Measurements from ENCODE around the gene RABIF.
"Not testable (repeated sequence)": the region's sequence is repeated elsewhere in the genome, so short reads cannot be mapped to it uniquely, and the experiment has no call there.

Gene RABIF

DNA sequence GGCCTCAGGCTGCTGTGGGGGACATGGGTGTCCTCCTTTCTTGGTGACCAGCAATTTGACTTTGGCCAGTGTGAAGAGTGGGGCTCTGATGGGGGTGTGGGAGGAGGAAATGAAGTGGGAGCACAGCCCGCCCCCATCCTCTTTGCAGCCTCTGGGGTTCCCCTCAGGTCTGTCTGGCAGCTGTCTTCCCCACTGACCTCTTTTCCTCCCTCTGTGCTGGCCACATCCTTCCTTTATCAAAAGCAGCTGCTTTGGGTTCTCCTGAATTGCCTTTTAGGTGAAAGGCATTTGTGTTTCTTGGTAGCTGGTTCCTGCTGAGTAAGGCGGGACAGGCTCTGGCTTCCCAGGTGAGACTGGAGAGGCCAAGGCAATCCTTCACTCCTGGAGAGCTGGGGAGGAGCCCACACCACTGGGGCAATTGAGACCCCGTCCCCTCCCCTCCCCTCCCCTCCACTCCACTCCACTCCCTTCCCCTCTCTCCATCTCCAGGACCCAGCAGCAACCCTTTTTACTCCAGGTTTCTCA is 53.3 kb downstream of the RABIF start:
- in situ Hi-C loops (cut with MboI; ENCODE audit: low sequenced_read_pairs) = no loop called here

- in situ Hi-C loops (cut with MboI; ENCODE audit: low sequenced_read_pairs) = no loop called here
Observed at GRCh38 chr1:202834771-202835547, 54.0 kb downstream of the RABIF start.

DNA sequence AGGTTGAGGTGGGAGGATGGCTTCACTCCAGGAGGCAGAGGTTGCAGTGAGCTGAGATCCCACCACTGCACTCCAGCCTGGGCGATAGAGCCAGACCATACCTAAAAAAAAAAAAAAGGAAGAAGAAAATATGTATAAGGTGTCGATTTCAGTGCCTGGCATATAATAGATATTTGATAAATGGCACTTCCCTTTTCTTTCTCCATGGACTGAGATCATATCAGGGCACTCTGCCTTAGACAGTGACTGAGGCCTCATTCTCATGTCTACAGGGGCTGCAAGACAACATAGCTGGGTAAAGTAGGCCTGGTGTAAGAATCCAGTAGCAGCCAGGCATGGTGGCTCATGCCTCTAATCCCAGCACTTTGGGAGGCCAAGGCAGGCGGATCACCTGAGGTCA is 57.0 kb downstream of the RABIF start:
- in situ Hi-C loops (cut with MboI; ENCODE audit: low sequenced_read_pairs) = no loop called here

GRCh38 chr1:202829223-202829622 is 59.7 kb downstream of the RABIF start:
- in situ Hi-C loops (cut with MboI; ENCODE audit: low sequenced_read_pairs) = not testable (repeated sequence)

Measured in HL-60/S4 treated with phorbol 12-myristate 13-acetate at 8.2 ng/mL for 4 days and 3 days (cell line).